GM21528 (cell line): ENCODE results near the gene KRTCAP3.

Source experiments
- ATAC-seq: cut with Tn5 transposase; IDR thresholded peaks from one replicate; pipeline ENCODE4 v1.9.1; 2021; ENCODE audit warnings: mild to moderate bottlenecking, moderate library complexity; ENCODE audit not compliant: unreplicated experiment, low FRiP score

KRTCAP3 gene

GRCh38 chr2:27435628-27436027, 6.6 kb upstream of the KRTCAP3 start:
- no peak for ATAC-seq

GRCh38 chr2:27441226-27441926, 805 bp upstream of the KRTCAP3 start:
- no peak for ATAC-seq

- no peak for ATAC-seq
Measured at GRCh38 chr2:27442920-27443282, 720 bp downstream of the KRTCAP3 start.

GRCh38 chr2:27445155-27445554, 3.0 kb downstream of the KRTCAP3 start:
- no peak for ATAC-seq

GRCh38 chr2:27445615-27446014, 3.4 kb downstream of the KRTCAP3 start:
- ATAC-seq, result no peak

- ATAC-seq, result no peak
Measured at GRCh38 chr2:27446057-27446456, 3.9 kb downstream of the KRTCAP3 start.

- ATAC-seq, result no peak
Measured at GRCh38 chr2:27448381-27448780, 6.2 kb downstream of the KRTCAP3 start.

- no peak for ATAC-seq
Measured at GRCh38 chr2:27451095-27451494, 8.9 kb downstream of the KRTCAP3 start.

- ATAC-seq, result no peak
Measured at GRCh38 chr2:27453968-27454367, 11.8 kb downstream of the KRTCAP3 start.

- no peak for ATAC-seq
Measured at GRCh38 chr2:27461118-27461517, 18.9 kb downstream of the KRTCAP3 start.

GRCh38 chr2:27464443-27464842, 22.3 kb downstream of the KRTCAP3 start:
- ATAC-seq, result no peak

GRCh38 chr2:27471961-27472360, 29.8 kb downstream of the KRTCAP3 start:
- no peak for ATAC-seq

GRCh38 chr2:27485496-27485895, 43.3 kb downstream of the KRTCAP3 start:
- ATAC-seq, result no peak

- peak; percentile 11 for ATAC-seq
Measured at GRCh38 chr2:27489118-27489497, 46.9 kb downstream of the KRTCAP3 start.

GRCh38 chr2:27489498-27490397, 47.6 kb downstream of the KRTCAP3 start, which contains the start of gene IFT172:
IFT172 (minus strand) TSS chr2:27489743; CDS start chr2:27489653, 90 bp downstream.
- ATAC-seq, result peak; percentile 95

- ATAC-seq, result no peak
Measured at GRCh38 chr2:27492557-27492956, 50.4 kb downstream of the KRTCAP3 start.

GRCh38 chr2:27493948-27494283, 51.7 kb downstream of the KRTCAP3 start:
- no peak for ATAC-seq
